Liver (tissue), 9 donors: Measurements from ENCODE around the gene GNG7. TPM values are rescaled to one million over a fixed set of nuclear protein-coding genes. Genes with fewer than 3 reads are reported as not detected.

Experiments used
- DNase-seq: peaks from one replicate; pipeline ENCODE4 v3.0.0-alpha.2; 2017; ENCODE audit warnings: low spot score
- H3K27ac ChIP-seq, 2 donors: one replicate each; pipeline ENCODE4 v1.7.0; 2013; ENCODE audit warnings: inconsistent platforms in 2 of 2, low read length in 2 of 2, control low read depth in 1 of 2, low read depth in 1 of 2, mild to moderate bottlenecking in 1 of 2
- H3K27me3 ChIP-seq, 4 donors: one replicate each; pipeline versions ENCODE4 v1.6.1 to v1.7.0; 2013; ENCODE audit warnings: low read length in 3 of 4, inconsistent platforms in 1 of 4, mild to moderate bottlenecking in 1 of 4, moderate library complexity in 1 of 4; ENCODE audit not compliant: control insufficient read depth in 4 of 4, insufficient read depth in 4 of 4
- H3K36me3 ChIP-seq, 4 donors: one replicate each; pipeline versions ENCODE4 v1.6.1 to v1.7.0; 2013; ENCODE audit warnings: low read length in 3 of 4, mild to moderate bottlenecking in 3 of 4, low read depth in 1 of 4, moderate library complexity in 1 of 4; ENCODE audit not compliant: control insufficient read depth in 4 of 4, insufficient read depth in 3 of 4
- H3K4me1 ChIP-seq, 4 donors: one replicate each; pipeline versions ENCODE4 v1.6.1 to v1.7.0; 2013; ENCODE audit warnings: low read length in 3 of 4, mild to moderate bottlenecking in 3 of 4, moderate library complexity in 1 of 4; ENCODE audit not compliant: control insufficient read depth in 4 of 4, insufficient read depth in 4 of 4
- H3K4me3 ChIP-seq, 3 donors: one replicate each; pipeline versions ENCODE4 v1.6.1 to v1.7.0; 2013; ENCODE audit warnings: low read length in 3 of 3, control low read depth in 1 of 3, low read depth in 1 of 3, mild to moderate bottlenecking in 1 of 3
- H3K9ac ChIP-seq, 2 donors: one replicate each; pipeline ENCODE4 v1.7.0; 2013; ENCODE audit warnings: low read length in 2 of 2, mild to moderate bottlenecking in 2 of 2, moderate library complexity in 2 of 2, control low read depth in 1 of 2, low read depth in 1 of 2
- H3K9me3 ChIP-seq, 4 donors: one replicate each; pipeline versions ENCODE4 v1.6.1 to v1.7.0; 2013; ENCODE audit warnings: low read length in 3 of 4; ENCODE audit not compliant: control insufficient read depth in 4 of 4
- ATF3 ChIP-seq: IDR thresholded peaks from 2 replicates; pipeline ENCODE4 v1.6.1; 2016; ENCODE audit warnings: antibody characterized with exemption
- CTCF ChIP-seq: fragments of 150-350 bp; IDR thresholded peaks from 2 replicates; pipeline ENCODE4 v1.5.1; 2017; ENCODE audit warnings: improper control_type of control experiment, low read depth, low read length; ENCODE audit not compliant: missing input control
- EGR1 ChIP-seq, 2 donors: IDR thresholded peaks; 2 replicates each; pipeline ENCODE4 v1.6.1; 2016 to 2018; ENCODE audit warnings: antibody characterized with exemption in 2 of 2, low read depth in 2 of 2
- FOXA1 ChIP-seq: IDR thresholded peaks from 2 replicates; pipeline ENCODE4 v1.6.1; 2016; ENCODE audit warnings: antibody characterized with exemption
- FOXA2 ChIP-seq: IDR thresholded peaks from 2 replicates; pipeline ENCODE4 v1.6.1; 2016; ENCODE audit warnings: antibody characterized with exemption
- GABPA ChIP-seq, 2 donors: IDR thresholded peaks in 1 of 2; conservative IDR thresholded peaks in 1 of 2; 2 replicates each; pipeline ENCODE4 v1.6.1; 2016; ENCODE audit warnings: antibody characterized with exemption in 2 of 2, mild to moderate bottlenecking in 1 of 2, moderate library complexity in 1 of 2
- HNF4A ChIP-seq, 2 donors: conservative IDR thresholded peaks; 2 replicates each; pipeline ENCODE4 v1.6.1; 2016; ENCODE audit warnings: antibody characterized with exemption in 2 of 2, mild to moderate bottlenecking in 2 of 2
- HNF4G ChIP-seq: IDR thresholded peaks from 2 replicates; pipeline ENCODE4 v1.6.1; 2016; ENCODE audit warnings: antibody characterized with exemption
- JUND ChIP-seq, 2 donors: IDR thresholded peaks; 2 replicates each; pipeline ENCODE4 v1.6.1; 2016; ENCODE audit warnings: antibody characterized with exemption in 2 of 2
- MAX ChIP-seq: IDR thresholded peaks from 2 replicates; pipeline ENCODE4 v1.6.1; 2016; ENCODE audit warnings: antibody characterized with exemption
- NR2F2 ChIP-seq: IDR thresholded peaks from 2 replicates; pipeline ENCODE4 v1.6.1; 2016; ENCODE audit warnings: antibody characterized with exemption
- RAD21 ChIP-seq, 2 donors: IDR thresholded peaks; 2 replicates each; pipeline ENCODE4 v1.6.1; 2016; ENCODE audit warnings: antibody characterized with exemption in 2 of 2, mild to moderate bottlenecking in 2 of 2
- REST ChIP-seq: IDR thresholded peaks from 2 replicates; pipeline ENCODE4 v1.6.1; 2016; ENCODE audit warnings: antibody characterized with exemption, mild to moderate bottlenecking
- RXRA ChIP-seq, 2 donors: IDR thresholded peaks; 2 replicates each; pipeline ENCODE4 v1.6.1; 2017 to 2018; ENCODE audit warnings: antibody characterized with exemption in 2 of 2, mild to moderate bottlenecking in 1 of 2
- SP1 ChIP-seq: IDR thresholded peaks from 2 replicates; pipeline ENCODE4 v1.6.1; 2018; ENCODE audit warnings: antibody characterized with exemption, mild to moderate bottlenecking
- TAF1 ChIP-seq: conservative IDR thresholded peaks from 2 replicates; pipeline ENCODE4 v1.6.1; 2016; ENCODE audit warnings: antibody characterized with exemption, mild to moderate bottlenecking
- YY1 ChIP-seq: IDR thresholded peaks from 2 replicates; pipeline ENCODE4 v1.6.1; 2016; ENCODE audit warnings: antibody characterized with exemption, mild to moderate bottlenecking
- ZBTB33 ChIP-seq: IDR thresholded peaks from 2 replicates; pipeline ENCODE4 v1.6.1; 2016; ENCODE audit warnings: antibody characterized with exemption
- WGBS: extraction: QIAGEN DNeasy Blood & Tissue Kit; methylation state at CpG from one replicate; pipeline ENCODE4 v1.1.7; 2013; 5-methylcytosine and 5-hydroxymethylcytosine counted together
- polyA plus RNA-seq, 2 donors: library from polyadenylated mRNA; stranded (reverse) in 1 of 2; unstranded in 1 of 2; fragments of 200-250 nt in 1 of 2; fragments of >200 nt in 1 of 2; fragmentation: Nextera tagmentation in 1 of 2; extraction: Ambion mirVana in 1 of 2; gene quantifications; one replicate each; pipeline versions ENCODE4 v1.2.1 to v1.2.3, GENCODE V29; 2013 to 2015
- total RNA-seq, 2 donors: library from RNA; depleted of rRNA; stranded (reverse); fragments of >200 nt; gene quantifications; one replicate each; pipeline ENCODE4 v1.2.3, GENCODE V29; 2014
- donor health status: healthy.
- donor health status: healthy.
- donor health status: healthy.
- donor health status: healthy.
- donor health status: healthy.

Gene GNG7
- total and polyA plus RNA-seq, 4 donors = 0.75 to 1.9 (median 1.1) TPM

GRCh38 chr19:2555422-2556220 is 146.9 kb downstream of the GNG7 start (continued):
- TF ChIP-seq ATF3 (no peak), REST (no peak), YY1 (no peak), GABPA (IDR thresholded peaks at IDR 0.05 in 1 of 2, conservative IDR thresholded peaks at IDR 0.05 in 1 of 2) (no peak)

- WGBS = 81% methylated on average over 6 of the region's 6 CpGs
Measured at GRCh38 chr19:2554856-2555255, 147.6 kb downstream of the GNG7 start.

More at GRCh38 chr19:2554856-2555255, 147.6 kb downstream of the GNG7 start:
- Histone ChIP-seq H3K9ac (no peak overlapping the region), H3K4me3 (no peak overlapping the region), H3K36me3 (no peaks in the 10 kb centered on the region), H3K4me1 (peaks cover 2 to 17% (median 11%) of the 10 kb centered on the region in 4 donors), H3K9me3 (no peaks in the 10 kb centered on the region), H3K27me3 (no peaks in the 10 kb centered on the region), H3K27ac (no peak overlapping the region)
- TF ChIP-seq FOXA1 (no peak), ATF3 (no peak), GABPA (IDR thresholded peaks at IDR 0.05 in 1 of 2, conservative IDR thresholded peaks at IDR 0.05 in 1 of 2) (no peak), HNF4G (no peak), TAF1 (no peak), SP1 (no peak), JUND (IDR thresholded peaks at IDR 0.05) (no peak), ZBTB33 (no peak), CTCF (no peak), REST (no peak), RAD21 (IDR thresholded peaks at IDR 0.05) (no peak), EGR1 (IDR thresholded peaks at IDR 0.05; ENCODE audit: low read depth in 2 of 2) (no peak), FOXA2 (no peak), MAX (no peak), NR2F2 (no peak), HNF4A (conservative IDR thresholded peaks at IDR 0.05) (no peak), RXRA (IDR thresholded peaks at IDR 0.05) (no peak), YY1 (no peak)
- DNase-seq = no peak
